ENCODE measurements around the gene AOPEP. TPM values are rescaled to one million over a fixed set of nuclear protein-coding genes. Genes with fewer than 3 reads are reported as not detected.

AOPEP gene
- total RNA-seq, 1 donor from 2014 or later = 25.8 TPM

DNA sequence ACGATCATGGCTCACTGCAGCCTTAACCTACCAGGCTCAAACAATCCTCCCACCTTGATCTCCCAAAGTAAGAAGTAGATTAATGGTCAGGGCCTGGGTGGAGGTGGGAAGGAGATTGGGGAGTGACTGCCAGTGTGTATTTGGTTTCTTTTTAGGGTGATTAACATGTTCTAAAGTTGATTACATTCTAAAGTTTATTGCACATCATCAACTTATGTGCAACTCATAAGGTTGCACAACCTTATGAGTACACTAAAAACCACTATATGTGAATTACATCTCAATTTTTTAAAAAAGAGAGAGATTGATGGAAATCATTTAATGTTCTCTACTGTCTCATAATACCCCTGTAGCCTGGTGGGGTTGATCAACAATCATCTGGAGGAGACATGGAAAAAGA is 218.1 kb downstream of the AOPEP start:
- Mint-ChIP-seq H3K4me3 (ENCODE audit: unreplicated experiment) (no peak overlapping the region), H3K27me3 (ENCODE audit: unreplicated experiment) (peaks cover 3% of the 10 kb centered on the region), H3K27ac (ENCODE audit: unreplicated experiment) (no peak overlapping the region), H3K4me1 (ENCODE audit: low read depth, unreplicated experiment) (peaks cover 42% of the 10 kb centered on the region), H3K36me3 (ENCODE audit: unreplicated experiment) (peaks cover 3% of the 10 kb centered on the region), H3K9me3 (ENCODE audit: unreplicated experiment) (peaks cover 6% of the 10 kb centered on the region)
- no peak for DNase-seq
- TF ChIP-seq, protein P1, sequence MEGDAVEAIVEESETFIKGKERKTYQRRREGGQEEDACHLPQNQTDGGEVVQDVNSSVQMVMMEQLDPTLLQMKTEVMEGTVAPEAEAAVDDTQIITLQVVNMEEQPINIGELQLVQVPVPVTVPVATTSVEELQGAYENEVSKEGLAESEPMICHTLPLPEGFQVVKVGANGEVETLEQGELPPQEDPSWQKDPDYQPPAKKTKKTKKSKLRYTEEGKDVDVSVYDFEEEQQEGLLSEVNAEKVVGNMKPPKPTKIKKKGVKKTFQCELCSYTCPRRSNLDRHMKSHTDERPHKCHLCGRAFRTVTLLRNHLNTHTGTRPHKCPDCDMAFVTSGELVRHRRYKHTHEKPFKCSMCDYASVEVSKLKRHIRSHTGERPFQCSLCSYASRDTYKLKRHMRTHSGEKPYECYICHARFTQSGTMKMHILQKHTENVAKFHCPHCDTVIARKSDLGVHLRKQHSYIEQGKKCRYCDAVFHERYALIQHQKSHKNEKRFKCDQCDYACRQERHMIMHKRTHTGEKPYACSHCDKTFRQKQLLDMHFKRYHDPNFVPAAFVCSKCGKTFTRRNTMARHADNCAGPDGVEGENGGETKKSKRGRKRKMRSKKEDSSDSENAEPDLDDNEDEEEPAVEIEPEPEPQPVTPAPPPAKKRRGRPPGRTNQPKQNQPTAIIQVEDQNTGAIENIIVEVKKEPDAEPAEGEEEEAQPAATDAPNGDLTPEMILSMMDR (IDR thresholded peaks at IDR 0.05; ENCODE audit: partially characterized antibody, unreplicated experiment) = no peak

DNA sequence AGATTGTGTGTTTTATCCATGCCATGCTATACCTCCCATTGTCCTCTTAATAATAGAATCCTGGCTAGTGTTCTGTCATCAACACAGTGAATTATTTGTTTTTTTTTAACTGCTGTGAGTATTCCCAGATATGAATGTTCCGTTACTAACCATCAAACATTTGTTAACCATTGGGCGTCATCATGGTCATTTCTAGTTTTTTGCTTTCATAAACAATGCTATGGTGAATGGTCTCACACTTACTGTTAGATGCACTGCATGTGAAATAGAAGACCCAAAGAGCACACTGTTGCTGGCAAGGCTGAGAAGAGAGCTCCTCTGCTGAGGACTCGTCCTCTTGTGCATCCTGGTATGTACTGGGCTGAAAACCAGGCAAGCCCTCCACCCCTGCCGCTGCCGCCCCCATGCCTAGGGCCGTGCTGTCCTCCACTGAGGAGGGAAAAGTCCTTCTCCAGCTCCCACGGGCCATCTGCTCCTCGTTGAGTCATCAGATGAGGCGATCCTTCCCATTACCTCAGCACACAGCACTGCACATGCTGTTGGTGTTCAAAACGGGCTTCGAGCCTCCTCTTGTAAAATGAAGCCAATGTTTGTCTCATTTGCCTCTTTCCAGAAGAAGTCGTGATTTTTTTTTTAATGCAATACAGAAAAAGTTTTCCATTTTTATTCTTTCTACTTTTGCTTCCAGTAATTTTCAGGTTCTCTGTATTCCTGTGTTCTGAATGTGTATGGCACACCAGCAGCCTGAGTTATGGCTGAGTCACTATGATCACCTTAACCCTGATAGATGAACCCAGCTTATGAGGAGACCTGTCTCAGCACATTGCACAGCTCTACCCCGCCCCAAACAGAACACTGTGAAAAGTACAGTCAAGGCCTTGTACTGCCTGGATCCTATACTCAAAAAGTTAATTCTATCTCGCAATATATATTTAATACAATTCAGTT is 219.0 kb downstream of the AOPEP start:
- Mint-ChIP-seq H3K36me3 (ENCODE audit: unreplicated experiment) (peaks cover 3% of the 10 kb centered on the region), H3K27me3 (ENCODE audit: unreplicated experiment) (peaks cover 3% of the 10 kb centered on the region), H3K4me3 (ENCODE audit: unreplicated experiment) (no peak overlapping the region), H3K9me3 (ENCODE audit: unreplicated experiment) (peaks cover 9% of the 10 kb centered on the region), H3K27ac (ENCODE audit: unreplicated experiment) (peak overlapping the region; percentile 45), H3K4me1 (ENCODE audit: low read depth, unreplicated experiment) (peaks cover 51% of the 10 kb centered on the region)
- TF ChIP-seq, protein P1 (IDR thresholded peaks at IDR 0.05; ENCODE audit: partially characterized antibody, unreplicated experiment) = no peak
- DNase-seq = no peak

DNA sequence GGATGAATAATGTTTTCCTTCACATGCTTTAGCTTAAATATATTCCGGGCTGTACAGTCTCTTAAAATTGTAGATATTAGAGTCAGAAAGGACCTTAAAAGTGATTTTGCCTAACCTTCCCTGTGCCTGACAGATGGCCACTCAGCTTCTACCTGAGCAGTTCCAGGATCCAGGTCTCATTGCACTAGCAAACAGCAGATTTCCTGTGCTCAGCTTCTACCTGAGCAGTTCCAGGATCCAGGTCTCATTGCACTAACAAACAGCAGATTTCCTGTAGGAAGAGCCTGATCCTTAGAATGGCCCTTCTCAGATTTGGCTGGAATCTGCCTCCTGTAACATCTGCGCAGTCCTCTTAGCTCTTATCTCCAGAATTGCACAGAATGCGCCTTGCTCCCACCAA is 219.8 kb downstream of the AOPEP start:
- Mint-ChIP-seq H3K9me3 (ENCODE audit: unreplicated experiment) (peaks cover 9% of the 10 kb centered on the region), H3K27ac (ENCODE audit: unreplicated experiment) (peak overlapping the region; percentile 21), H3K4me1 (ENCODE audit: low read depth, unreplicated experiment) (peaks cover 52% of the 10 kb centered on the region), H3K27me3 (ENCODE audit: unreplicated experiment) (no peaks in the 10 kb centered on the region), H3K4me3 (ENCODE audit: unreplicated experiment) (no peak overlapping the region), H3K36me3 (ENCODE audit: unreplicated experiment) (peaks cover 3% of the 10 kb centered on the region)
- DNase-seq = no peak
- TF ChIP-seq, protein P1 (IDR thresholded peaks at IDR 0.05; ENCODE audit: partially characterized antibody, unreplicated experiment) = no peak

DNA sequence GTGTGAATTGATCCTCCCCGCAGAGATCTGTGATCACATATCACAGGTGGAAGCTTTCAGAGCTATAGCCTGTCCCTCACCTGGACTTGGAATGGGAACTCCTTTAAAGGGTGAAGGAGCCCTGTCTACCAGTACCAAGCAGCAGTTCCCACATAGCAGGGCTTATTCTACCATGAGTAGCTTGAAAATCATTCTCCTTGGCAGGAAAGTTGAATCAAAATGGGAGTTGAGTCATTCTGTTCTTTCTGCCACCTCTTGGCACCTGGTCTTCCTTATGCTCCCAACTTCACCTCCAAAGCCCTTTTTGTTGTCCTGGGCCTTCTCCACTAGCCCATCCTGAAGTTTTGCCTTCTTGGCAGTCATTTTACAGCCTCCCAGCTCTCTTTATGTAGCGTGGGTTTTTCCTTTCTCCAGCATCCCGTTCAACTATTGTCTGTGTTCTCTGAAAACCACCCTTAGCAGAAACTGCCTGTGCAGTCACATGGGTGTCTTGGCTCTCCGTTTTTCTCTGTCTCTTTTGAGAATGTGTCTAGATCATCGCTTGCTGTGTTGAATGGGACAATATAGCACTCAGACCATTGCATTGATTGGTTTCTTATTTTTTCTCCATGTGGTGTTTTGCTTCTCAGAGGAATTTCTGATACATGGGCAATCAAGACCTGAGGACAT is 222.2 kb downstream of the AOPEP start:
- peaks cover 57% of the 10 kb centered on the region for H3K4me1 Mint-ChIP-seq (ENCODE audit: low read depth, unreplicated experiment)
- H3K36me3 Mint-ChIP-seq (ENCODE audit: unreplicated experiment) = peaks cover 3% of the 10 kb centered on the region
- H3K27me3 Mint-ChIP-seq (ENCODE audit: unreplicated experiment) = no peaks in the 10 kb centered on the region
- no peak for DNase-seq
- H3K4me3 Mint-ChIP-seq (ENCODE audit: unreplicated experiment) = peak overlapping the region; percentile 31
- TF ChIP-seq, protein P1 (IDR thresholded peaks at IDR 0.05; ENCODE audit: partially characterized antibody, unreplicated experiment) = no peak
- peak overlapping the region; percentile 28 for H3K27ac Mint-ChIP-seq (ENCODE audit: unreplicated experiment)
- H3K9me3 Mint-ChIP-seq (ENCODE audit: unreplicated experiment) = peaks cover 9% of the 10 kb centered on the region
